Stomach smooth muscle (tissue), 2 donors: Measurements from ENCODE around the gene GET3.
A peak's percentile ranks its signal among the peaks of the same experiment; 100 is the strongest.

Source experiments
- H3K27ac ChIP-seq: one replicate; pipeline ENCODE4 v1.7.0; 2013; ENCODE audit warnings: mild to moderate bottlenecking, low read length, inconsistent platforms
- H3K27me3 ChIP-seq, 2 donors: one replicate each; pipeline ENCODE4 v1.7.0; 2013; ENCODE audit warnings: low read length in 2 of 2; ENCODE audit not compliant: insufficient read depth in 2 of 2, control insufficient read depth in 1 of 2
- H3K36me3 ChIP-seq, 2 donors: one replicate each; pipeline ENCODE4 v1.7.0; 2013; ENCODE audit warnings: low read length in 2 of 2; ENCODE audit not compliant: control insufficient read depth in 2 of 2, insufficient read depth in 2 of 2
- H3K4me1 ChIP-seq: one replicate; pipeline ENCODE4 v1.7.0; 2013; ENCODE audit warnings: low read length; ENCODE audit not compliant: control insufficient read depth, insufficient read depth
- H3K4me3 ChIP-seq, 2 donors: one replicate each; pipeline ENCODE4 v1.7.0; 2013; ENCODE audit warnings: low read length in 2 of 2
- H3K9ac ChIP-seq, 2 donors: one replicate each; pipeline ENCODE4 v1.7.0; 2013; ENCODE audit warnings: low read length in 2 of 2, mild to moderate bottlenecking in 1 of 2
- H3K9me3 ChIP-seq, 2 donors: one replicate each; pipeline ENCODE4 v1.7.0; 2013; ENCODE audit warnings: low read length in 2 of 2; ENCODE audit not compliant: control insufficient read depth in 2 of 2
- donor health status: healthy.
- donor health status: Pancreatic carcinoma.

GET3 gene

DNA sequence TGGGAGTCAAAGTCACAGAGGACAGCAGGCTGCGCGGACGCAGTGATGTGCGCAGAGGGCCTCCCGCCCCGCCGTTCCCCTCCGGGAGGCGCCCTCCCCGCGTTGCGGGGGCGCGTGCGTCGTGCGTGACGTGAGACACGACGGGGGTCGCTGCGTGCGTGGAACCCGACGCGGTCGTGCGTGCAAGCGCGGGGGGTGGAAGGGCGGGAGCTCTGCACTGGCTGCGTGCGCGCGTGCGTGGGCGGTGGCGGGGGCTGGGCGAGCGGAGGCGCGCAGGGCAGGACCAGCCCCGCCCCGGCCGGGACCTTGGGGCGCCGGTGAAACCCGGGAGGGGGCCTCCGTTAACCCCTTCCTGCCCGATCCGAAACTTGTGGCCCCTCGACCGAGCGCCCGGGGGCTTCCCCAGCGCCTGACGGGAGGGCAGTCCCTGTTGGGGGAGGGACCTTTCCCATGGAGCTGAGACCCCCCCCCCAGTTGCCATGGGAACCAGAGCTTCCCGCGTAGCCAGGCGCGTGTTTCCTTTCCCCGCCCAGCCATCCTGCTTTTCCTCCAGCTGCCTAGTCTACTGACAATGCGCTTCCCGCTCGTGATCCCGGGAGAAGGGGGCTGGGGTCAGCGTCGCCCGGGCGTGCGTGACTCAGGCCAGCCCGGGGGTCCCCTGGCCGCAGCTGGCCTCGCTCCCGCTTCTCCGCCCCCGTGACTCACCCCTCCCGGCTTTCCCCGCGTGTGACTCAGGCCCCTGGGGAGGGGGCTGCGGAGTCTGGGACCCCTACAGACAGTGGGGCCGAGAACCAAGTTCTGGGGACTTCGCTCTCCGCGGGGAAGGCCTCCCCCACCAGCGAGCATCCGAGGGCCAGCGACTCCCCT lies 45.4 kb downstream of the GET3 start:
- Histone ChIP-seq H3K4me3 (peak overlapping the region; percentile 33 to 78), H3K27ac (peak overlapping the region; percentile 100), H3K36me3 (no peaks in the 10 kb centered on the region), H3K4me1 (peaks cover 60% of the 10 kb centered on the region), H3K9ac (peak overlapping the region; percentile 74 to 94), H3K27me3 (no peaks in the 10 kb centered on the region), H3K9me3 (no peaks in the 10 kb centered on the region)

DNA sequence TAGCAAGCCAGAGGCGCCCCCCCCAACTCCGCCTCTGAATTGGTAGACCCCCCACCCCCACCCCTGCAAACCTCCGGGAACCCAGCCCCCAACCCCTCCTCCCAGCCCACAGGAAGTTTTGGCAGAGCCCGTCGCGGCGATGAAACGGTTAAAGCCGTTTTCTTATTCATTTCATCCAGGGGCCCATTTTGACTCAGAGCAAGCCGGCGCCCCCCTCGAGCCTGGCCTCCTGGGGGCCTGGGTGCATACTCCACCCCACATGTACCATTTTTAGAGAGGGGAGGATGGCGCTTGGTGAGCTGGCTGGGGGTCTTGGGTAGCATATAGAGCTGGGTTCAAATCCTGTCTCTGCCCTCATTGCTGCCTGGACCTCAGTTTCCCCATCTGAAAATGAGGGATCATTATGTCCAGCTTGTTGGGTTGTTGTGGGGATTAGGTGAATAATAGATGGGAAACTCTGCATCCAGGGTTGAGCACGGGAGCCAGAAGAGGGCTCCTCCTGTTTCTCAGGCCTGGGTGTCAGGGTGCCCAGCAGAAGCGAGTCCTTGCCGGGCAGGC lies 46.1 kb downstream of the GET3 start:
- Histone ChIP-seq H3K36me3 (no peaks in the 10 kb centered on the region), H3K9ac (peak overlapping the region in 1 of 2 donors; percentile 74), H3K27ac (peak overlapping the region; percentile 100), H3K4me3 (peak overlapping the region in 1 of 2 donors; percentile 78), H3K9me3 (no peaks in the 10 kb centered on the region), H3K4me1 (peaks cover 58% of the 10 kb centered on the region), H3K27me3 (no peaks in the 10 kb centered on the region)

DNA sequence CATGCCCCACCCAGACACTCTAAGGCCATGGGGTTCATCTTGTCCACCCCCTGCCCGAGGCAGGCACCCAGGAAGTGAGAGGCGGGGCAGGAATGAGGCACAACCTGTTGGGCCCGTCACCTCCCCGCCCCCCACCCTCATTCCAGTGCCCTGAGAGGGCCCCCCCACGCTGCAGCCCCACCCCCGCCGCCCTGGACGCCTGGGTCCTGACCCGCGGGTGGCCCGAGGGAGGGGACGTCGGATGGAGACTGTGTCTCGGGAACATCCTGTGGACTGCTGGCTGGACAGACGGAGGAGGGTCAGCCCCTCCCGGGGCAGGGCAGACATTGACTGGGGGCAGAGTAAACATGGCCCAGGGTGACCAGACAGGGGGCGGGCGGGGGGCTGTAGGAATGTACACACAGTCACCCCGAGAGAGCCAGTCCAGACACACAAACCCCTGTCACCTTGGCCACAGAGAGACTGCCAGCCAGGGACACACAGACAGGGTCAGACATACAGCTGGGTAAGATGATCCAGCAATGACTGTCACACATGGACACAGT lies 46.6 kb downstream of the GET3 start:
- Histone ChIP-seq H3K27ac (peak overlapping the region; percentile 100), H3K27me3 (no peaks in the 10 kb centered on the region), H3K9me3 (no peaks in the 10 kb centered on the region), H3K9ac (peak overlapping the region in 1 of 2 donors; percentile 74), H3K4me3 (peak overlapping the region in 1 of 2 donors; percentile 8), H3K36me3 (no peaks in the 10 kb centered on the region), H3K4me1 (peaks cover 58% of the 10 kb centered on the region)

DNA sequence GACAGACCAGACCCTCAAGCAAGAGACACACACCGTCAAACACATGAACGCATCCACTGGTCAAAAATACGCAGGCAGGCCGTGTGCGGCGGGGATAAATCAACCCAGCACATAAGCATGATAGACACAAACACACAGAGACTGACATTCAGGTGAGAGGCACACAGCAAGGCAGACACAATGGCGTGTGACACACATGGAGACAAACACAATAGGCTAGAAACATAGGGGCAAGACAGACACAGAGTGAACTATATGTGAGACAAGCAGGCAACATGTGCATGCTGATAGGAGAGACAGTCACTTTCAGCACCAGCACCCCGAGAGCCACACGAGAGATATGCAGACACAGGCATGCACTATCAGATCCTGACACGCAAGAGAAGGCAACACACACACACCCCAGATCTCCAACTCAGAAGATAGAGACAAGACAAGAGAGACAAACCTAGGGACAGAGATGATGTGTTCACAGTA lies 47.1 kb downstream of the GET3 start:
- Histone ChIP-seq H3K4me1 (peaks cover 58% of the 10 kb centered on the region), H3K9ac (no peak overlapping the region), H3K4me3 (peak overlapping the region in 1 of 2 donors; percentile 8), H3K36me3 (no peaks in the 10 kb centered on the region), H3K27ac (peak overlapping the region; percentile 100), H3K27me3 (no peaks in the 10 kb centered on the region), H3K9me3 (no peaks in the 10 kb centered on the region)

DNA sequence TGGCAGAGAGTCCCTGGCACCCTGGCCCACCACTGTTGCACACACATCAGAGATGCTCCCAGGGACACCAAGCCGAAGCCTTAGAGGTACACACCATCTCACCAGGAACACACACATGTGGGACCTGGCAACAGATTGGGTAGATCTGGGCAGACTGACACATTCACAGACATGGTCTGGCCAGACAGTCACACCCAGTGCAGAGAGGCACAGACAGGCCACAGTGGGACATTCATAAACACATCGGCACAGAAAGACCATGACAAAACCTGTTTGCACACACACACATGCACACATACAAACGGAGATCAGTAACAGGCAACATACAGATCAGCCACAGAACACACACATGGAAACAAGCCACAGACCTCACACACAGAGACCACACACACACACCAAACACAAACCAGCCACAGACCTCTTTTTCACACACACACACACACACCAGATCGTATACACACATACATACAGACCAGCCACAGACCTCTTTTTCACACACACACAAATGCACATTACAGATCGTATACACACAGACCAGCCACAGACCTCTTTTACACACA lies 47.7 kb downstream of the GET3 start:
- H3K36me3 ChIP-seq: no peaks in the 10 kb centered on the region
- H3K4me1 ChIP-seq: peaks cover 57% of the 10 kb centered on the region
- H3K27ac ChIP-seq: peak overlapping the region; percentile 100
- H3K9me3 ChIP-seq: no peaks in the 10 kb centered on the region
- no peaks in the 10 kb centered on the region for H3K27me3 ChIP-seq
- H3K9ac ChIP-seq: no peak overlapping the region
- H3K4me3 ChIP-seq: peak overlapping the region in 1 of 2 donors; percentile 15

DNA sequence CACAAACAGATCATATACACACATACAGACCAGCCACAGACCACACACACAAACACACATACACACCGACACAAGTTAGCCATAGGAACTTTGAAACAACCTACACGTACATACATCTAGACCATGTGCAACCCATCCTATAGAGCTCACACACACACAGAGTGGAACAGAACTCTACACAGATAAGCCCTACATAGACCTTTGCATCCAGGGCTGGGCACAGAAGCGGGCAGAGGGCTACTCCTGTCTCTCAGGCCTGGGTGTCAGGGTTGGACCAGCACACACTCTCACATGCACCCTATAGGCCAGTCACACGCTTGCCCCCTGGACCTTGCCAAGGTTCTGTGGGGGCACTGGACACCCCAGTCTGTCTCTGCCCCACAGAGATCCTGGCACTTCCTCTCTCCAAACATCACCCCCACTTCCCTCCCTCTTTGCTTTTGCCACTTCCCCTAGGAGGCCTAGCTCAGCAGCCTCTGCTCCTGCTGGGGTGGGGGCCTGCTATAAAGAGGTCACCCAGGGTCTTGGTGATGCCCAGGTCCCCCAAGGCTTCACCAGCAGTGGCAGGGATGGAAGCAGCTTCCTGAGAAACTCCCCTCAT lies 48.2 kb downstream of the GET3 start:
- H3K9me3 ChIP-seq: no peaks in the 10 kb centered on the region
- H3K27me3 ChIP-seq: no peaks in the 10 kb centered on the region
- H3K36me3 ChIP-seq: no peaks in the 10 kb centered on the region
- peak overlapping the region; percentile 100 for H3K27ac ChIP-seq
- peak overlapping the region in 1 of 2 donors; percentile 15 for H3K4me3 ChIP-seq
- peaks cover 63% of the 10 kb centered on the region for H3K4me1 ChIP-seq
- no peak overlapping the region for H3K9ac ChIP-seq

DNA sequence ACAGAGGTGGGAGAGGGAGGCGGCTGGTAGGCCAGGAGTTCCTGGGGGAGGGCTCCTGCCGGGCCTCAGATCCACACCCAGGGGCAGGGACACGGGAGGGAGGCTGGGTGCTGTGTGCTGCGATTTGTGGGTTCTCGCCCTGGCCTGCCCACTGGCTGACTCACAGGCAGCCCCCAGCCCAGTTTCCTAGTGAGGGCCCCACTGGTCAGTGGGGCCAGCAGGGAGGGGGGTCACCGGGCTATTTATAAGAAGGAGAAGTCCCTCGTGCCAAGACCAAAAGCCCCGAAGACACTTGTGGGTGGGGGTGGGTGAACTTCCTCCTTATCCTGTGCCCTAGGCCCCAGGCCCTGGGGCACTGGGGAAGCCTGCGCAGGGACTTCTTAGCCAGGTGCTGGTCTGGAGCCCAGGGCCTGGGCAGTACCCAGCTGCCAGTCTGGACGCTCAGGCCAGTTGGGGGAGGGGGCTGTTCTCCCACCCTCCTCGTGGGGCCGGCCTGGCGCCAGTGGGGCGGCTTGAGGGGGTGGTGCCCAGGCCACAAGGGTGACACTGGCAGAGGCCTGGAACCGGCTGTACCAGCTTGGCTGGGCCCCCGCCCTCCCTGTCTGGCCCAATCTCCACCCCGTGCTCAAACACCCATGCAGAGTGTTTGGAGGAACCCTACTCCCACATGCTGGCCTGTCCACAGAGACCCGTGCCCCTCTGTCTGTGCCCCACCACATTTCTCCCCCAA lies 49.0 kb downstream of the GET3 start:
- Histone ChIP-seq H3K9me3 (no peaks in the 10 kb centered on the region), H3K4me1 (peaks cover 69% of the 10 kb centered on the region), H3K36me3 (no peaks in the 10 kb centered on the region), H3K27ac (peak overlapping the region; percentile 100), H3K9ac (no peak overlapping the region), H3K4me3 (no peak overlapping the region), H3K27me3 (no peaks in the 10 kb centered on the region)

DNA sequence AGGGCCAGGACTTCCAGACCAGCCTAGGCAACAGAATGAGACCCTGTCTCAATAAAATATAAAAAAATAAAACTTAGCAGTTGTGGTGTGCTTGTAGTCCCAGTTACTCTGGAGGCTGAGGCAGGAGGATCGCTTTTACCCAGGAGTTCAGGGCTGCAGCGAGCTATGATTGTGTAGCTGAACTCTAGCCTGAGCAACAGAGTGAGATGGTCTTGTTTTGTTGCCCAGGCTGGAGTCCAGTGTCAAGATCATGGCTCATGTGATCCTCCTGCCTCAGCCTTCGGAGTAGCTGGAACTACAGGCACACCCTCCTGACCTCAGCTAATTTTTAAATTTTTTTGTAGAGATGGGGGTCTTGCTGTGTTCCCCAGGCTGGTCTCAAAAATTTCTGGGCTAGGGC lies 49.7 kb downstream of the GET3 start:
- H3K36me3 ChIP-seq: no peaks in the 10 kb centered on the region
- H3K27me3 ChIP-seq: no peaks in the 10 kb centered on the region
- H3K9me3 ChIP-seq: no peaks in the 10 kb centered on the region
- peak overlapping the region; percentile 100 for H3K27ac ChIP-seq
- no peak overlapping the region for H3K9ac ChIP-seq
- H3K4me1 ChIP-seq: peaks cover 64% of the 10 kb centered on the region
- no peak overlapping the region for H3K4me3 ChIP-seq

DNA sequence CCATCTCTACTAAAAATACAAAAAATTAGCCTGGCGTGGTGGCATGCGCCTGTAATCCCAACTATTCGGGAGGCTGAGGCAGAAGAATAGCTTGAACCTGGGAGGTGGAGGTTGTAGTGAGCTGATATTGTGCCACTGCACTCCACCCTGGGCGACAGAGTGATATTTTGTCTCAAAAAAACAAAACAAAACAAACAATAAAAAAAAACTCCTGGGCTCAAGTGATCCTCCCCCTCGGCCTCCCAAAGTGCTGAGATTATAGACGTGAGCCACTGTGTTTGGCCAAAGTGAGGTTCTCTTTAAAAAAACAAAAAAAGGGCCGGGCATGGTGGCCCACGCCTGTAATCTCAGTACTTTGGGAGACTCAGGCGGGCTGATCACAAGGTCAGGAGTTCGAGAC lies 50.2 kb downstream of the GET3 start:
- Histone ChIP-seq H3K9me3 (no peaks in the 10 kb centered on the region), H3K27me3 (no peaks in the 10 kb centered on the region), H3K9ac (no peak overlapping the region), H3K4me3 (no peak overlapping the region), H3K27ac (peak overlapping the region; percentile 100), H3K4me1 (peaks cover 62% of the 10 kb centered on the region), H3K36me3 (peaks cover 0 to 2% of the 10 kb centered on the region in 2 donors)
